Neural progenitor cell (in vitro differentiated cells): Measurements from ENCODE around the gene CDK17. TPM values are rescaled to one million over a fixed set of nuclear protein-coding genes. Genes with fewer than 3 reads are reported as not detected.
"Not testable (repeated sequence)": the region's sequence is repeated elsewhere in the genome, so short reads cannot be mapped to it uniquely, and the experiment has no call there.

Experiments
- DNase-seq: peaks from one replicate; pipeline ENCODE4 v3.0.0-alpha.2; 2016; ENCODE audit warnings: low spot score
- H2AFZ ChIP-seq: fragments of 200-600 bp; sonication (generic); replicated peaks from 2 replicates; pipeline ENCODE4 v1.6.1; 2016; ENCODE audit warnings: antibody characterized with exemption
- H3F3A ChIP-seq: fragments of 200-600 bp; sonication (generic); 2 replicates; pipeline ENCODE4 v1.6.1; 2016; ENCODE audit warnings: antibody characterized with exemption, low read depth
- H3K27ac ChIP-seq: fragments of 200-600 bp; sonication (generic); 2 replicates; pipeline ENCODE4 v1.5.1; 2016; ENCODE audit warnings: mild to moderate bottlenecking
- H3K27me3 ChIP-seq: fragments of 200-600 bp; sonication (generic); 2 replicates; pipeline ENCODE4 v1.6.1; 2016; ENCODE audit warnings: mild to moderate bottlenecking, moderate library complexity
- H3K36me3 ChIP-seq: fragments of 200-600 bp; sonication (generic); 2 replicates; pipeline ENCODE4 v1.5.1; 2016
- H3K4me1 ChIP-seq: fragments of 200-600 bp; sonication (generic); 2 replicates; pipeline ENCODE4 v1.6.1; 2016; ENCODE audit warnings: mixed run types
- H3K4me2 ChIP-seq: fragments of 200-600 bp; sonication (generic); 2 replicates; pipeline ENCODE4 v1.6.1; 2016
- H3K4me3 ChIP-seq: fragments of 200-600 bp; sonication (generic); 2 replicates; pipeline ENCODE4 v1.5.1; 2016
- H3K79me2 ChIP-seq: fragments of 200-600 bp; sonication (generic); 2 replicates; pipeline ENCODE4 v1.6.1; 2016; ENCODE audit warnings: low read depth
- H3K9ac ChIP-seq: fragments of 200-600 bp; sonication (generic); 2 replicates; pipeline ENCODE4 v1.6.1; 2016
- H3K9me3 ChIP-seq: fragments of 200-600 bp; sonication (generic); 2 replicates; pipeline ENCODE4 v1.5.1; 2016; ENCODE audit warnings: low read depth
- H4K20me1 ChIP-seq: fragments of 200-600 bp; sonication (generic); 2 replicates; pipeline ENCODE4 v1.6.1; 2016; ENCODE audit warnings: low read depth
- H3K27ac Mint-ChIP-seq: 3 replicates; pipeline ENCODE4 v1.8.0; 2021; ENCODE audit warnings: mixed read lengths
- H3K27me3 Mint-ChIP-seq: 2 replicates; pipeline ENCODE4 v1.8.0; 2022; ENCODE audit warnings: low read depth, mild to moderate bottlenecking, inconsistent platforms, moderate library complexity, mixed read lengths; ENCODE audit not compliant: insufficient read depth
- H3K36me3 Mint-ChIP-seq: 3 replicates; pipeline ENCODE4 v1.8.0; 2021; ENCODE audit warnings: mixed read lengths
- H3K4me1 Mint-ChIP-seq: 3 replicates; pipeline ENCODE4 v1.8.0; 2021; ENCODE audit warnings: mixed read lengths
- H3K4me3 Mint-ChIP-seq: 3 replicates; pipeline ENCODE4 v1.8.0; 2021; ENCODE audit warnings: mild to moderate bottlenecking, moderate library complexity, mixed read lengths
- H3K9me3 Mint-ChIP-seq: 3 replicates; pipeline ENCODE4 v1.8.0; 2020; ENCODE audit warnings: mixed read lengths
- EZH2 ChIP-seq: fragments of 200-600 bp; sonication (generic); IDR thresholded peaks from 2 replicates; pipeline ENCODE4 v1.6.1; 2017; ENCODE audit warnings: antibody characterized with exemption, mild to moderate bottlenecking, moderate library complexity
- EZH2phosphoT487 ChIP-seq: fragments of 200-600 bp; sonication (generic); IDR thresholded peaks from 2 replicates; pipeline ENCODE4 v1.6.1; 2017; ENCODE audit warnings: antibody characterized with exemption
- total RNA-seq: library from RNA; depleted of rRNA; stranded (reverse); fragments of >200 nt; gene quantifications from 2 replicates; pipeline ENCODE4 v1.2.3, GENCODE V29; 2015; ENCODE audit warnings: low replicate concordance
- TF ChIP-seq, protein P1 (sequence below): fragments of 200-600 bp; sonication (generic); IDR thresholded peaks from 2 replicates; pipeline ENCODE4 v1.5.1; 2017; ENCODE audit warnings: antibody characterized with exemption, mild to moderate bottlenecking

Gene CDK17
- total RNA-seq, 1 donor from 2014 or later: 61.2 TPM

DNA sequence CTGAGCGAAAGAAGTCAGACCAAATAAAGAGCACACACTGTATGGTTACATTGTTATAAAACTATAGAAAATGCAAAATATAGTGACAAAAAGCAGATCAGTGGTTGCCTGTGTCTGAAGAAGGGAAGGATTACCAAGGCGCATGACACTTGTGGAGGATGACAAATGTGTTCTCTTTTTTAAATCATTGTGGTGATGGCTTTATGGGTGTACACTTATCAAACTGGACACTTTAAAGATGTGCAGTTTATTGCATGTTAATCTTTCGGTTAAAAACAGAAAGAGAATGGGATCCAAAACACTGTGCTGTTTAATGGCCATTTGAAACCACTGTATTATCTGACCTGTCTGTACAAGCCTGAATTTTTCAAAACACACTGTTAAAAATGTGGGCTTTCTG, 8.8 kb upstream of the CDK17 start:
- H3K27me3 ChIP-seq: no peaks in the 10 kb centered on the region
- H3K27me3 Mint-ChIP-seq: peaks cover 4% of the 10 kb centered on the region
- H3K4me3 Mint-ChIP-seq: no peak overlapping the region
- H3K27ac Mint-ChIP-seq: no peak overlapping the region
- H3K9ac ChIP-seq: no peak overlapping the region
- H3K36me3 ChIP-seq: no peaks in the 10 kb centered on the region
- H3K4me1 ChIP-seq: peaks cover 7% of the 10 kb centered on the region
- no peaks in the 10 kb centered on the region for H3K9me3 ChIP-seq
- H3K9me3 Mint-ChIP-seq: no peaks in the 10 kb centered on the region
- no peak for DNase-seq
- H2AFZ ChIP-seq: no peak overlapping the region
- no peaks in the 10 kb centered on the region for H3K79me2 ChIP-seq
- no peak overlapping the region for H3K4me3 ChIP-seq
- no peak overlapping the region for H3K27ac ChIP-seq
- no peak for TF ChIP-seq EZH2
- TF ChIP-seq, protein P1, sequence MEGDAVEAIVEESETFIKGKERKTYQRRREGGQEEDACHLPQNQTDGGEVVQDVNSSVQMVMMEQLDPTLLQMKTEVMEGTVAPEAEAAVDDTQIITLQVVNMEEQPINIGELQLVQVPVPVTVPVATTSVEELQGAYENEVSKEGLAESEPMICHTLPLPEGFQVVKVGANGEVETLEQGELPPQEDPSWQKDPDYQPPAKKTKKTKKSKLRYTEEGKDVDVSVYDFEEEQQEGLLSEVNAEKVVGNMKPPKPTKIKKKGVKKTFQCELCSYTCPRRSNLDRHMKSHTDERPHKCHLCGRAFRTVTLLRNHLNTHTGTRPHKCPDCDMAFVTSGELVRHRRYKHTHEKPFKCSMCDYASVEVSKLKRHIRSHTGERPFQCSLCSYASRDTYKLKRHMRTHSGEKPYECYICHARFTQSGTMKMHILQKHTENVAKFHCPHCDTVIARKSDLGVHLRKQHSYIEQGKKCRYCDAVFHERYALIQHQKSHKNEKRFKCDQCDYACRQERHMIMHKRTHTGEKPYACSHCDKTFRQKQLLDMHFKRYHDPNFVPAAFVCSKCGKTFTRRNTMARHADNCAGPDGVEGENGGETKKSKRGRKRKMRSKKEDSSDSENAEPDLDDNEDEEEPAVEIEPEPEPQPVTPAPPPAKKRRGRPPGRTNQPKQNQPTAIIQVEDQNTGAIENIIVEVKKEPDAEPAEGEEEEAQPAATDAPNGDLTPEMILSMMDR: no peak
- TF ChIP-seq EZH2phosphoT487: no peak
- H3F3A ChIP-seq: no peaks in the 10 kb centered on the region
- H4K20me1 ChIP-seq: no peaks in the 10 kb centered on the region
- H3K4me2 ChIP-seq: no peak overlapping the region
- no peaks in the 10 kb centered on the region for H3K36me3 Mint-ChIP-seq
- peaks cover 4% of the 10 kb centered on the region for H3K4me1 Mint-ChIP-seq

DNA sequence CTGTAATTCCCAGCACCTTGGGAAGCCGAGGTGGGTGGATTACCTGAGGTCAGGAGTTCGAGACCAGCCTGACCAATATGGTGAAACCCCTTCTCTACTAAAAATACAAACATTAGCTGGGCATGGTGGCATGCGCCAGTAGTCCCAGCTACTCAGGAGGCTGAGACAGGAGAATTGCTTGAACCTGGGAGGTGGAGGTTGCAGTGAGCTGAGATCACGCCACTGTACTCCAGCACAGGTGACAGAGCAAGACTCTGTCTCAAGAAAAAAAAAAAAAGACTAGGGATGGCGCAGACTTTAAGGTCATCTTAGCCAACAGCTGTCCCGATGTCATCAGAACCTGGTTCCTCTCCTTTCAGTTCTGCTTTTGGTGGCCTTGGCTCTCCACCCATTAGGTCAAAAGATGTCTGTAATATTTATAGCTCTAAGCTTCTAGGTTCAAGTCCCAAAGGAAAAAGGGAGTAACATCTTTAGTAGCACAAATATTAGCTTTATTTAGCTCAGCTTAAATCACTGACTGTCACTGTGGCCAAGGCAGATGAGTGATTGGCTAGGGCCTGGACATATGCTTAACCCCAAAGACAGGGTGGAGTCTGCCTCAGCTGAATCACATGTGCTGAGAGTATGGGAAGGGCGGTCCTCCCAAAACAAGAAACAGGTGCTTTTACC, 7.3 kb upstream of the CDK17 start:
- not testable (repeated sequence) for H3K4me3 ChIP-seq, H3K27ac ChIP-seq, H4K20me1 ChIP-seq, H3K4me3 Mint-ChIP-seq, H2AFZ ChIP-seq, H3K27ac Mint-ChIP-seq, H3K27me3 Mint-ChIP-seq, H3K9me3 ChIP-seq, H3K79me2 ChIP-seq, H3K36me3 ChIP-seq, H3F3A ChIP-seq, H3K9me3 Mint-ChIP-seq, DNase-seq, H3K36me3 Mint-ChIP-seq, H3K9ac ChIP-seq, H3K27me3 ChIP-seq, H3K4me2 ChIP-seq, H3K4me1 ChIP-seq, H3K4me1 Mint-ChIP-seq

DNA sequence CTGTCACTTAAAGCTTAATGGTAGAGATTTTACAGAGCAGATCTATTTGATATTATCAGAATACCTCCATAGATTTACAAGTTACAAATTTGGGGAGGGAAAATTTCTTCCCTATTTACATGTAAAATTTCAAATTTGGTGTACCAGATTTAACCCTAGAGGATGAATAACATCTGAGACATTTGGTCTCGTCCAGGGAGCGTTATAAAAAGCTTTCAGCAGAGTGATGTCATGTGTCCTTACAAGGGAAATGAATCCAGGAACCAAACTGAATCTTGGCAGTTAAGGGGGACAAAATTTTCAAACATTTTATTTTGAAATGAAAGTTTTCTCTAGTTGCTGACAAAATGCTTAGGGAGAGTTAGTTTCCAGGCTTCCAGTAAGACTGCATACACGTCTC, 4.5 kb upstream of the CDK17 start:
- no peak overlapping the region for H3K9ac ChIP-seq
- no peak overlapping the region for H2AFZ ChIP-seq
- no peak for DNase-seq
- H3K4me3 ChIP-seq: no peak overlapping the region
- no peaks in the 10 kb centered on the region for H3K9me3 ChIP-seq
- no peaks in the 10 kb centered on the region for H3K27me3 ChIP-seq
- Mint-ChIP-seq H3K9me3 (no peaks in the 10 kb centered on the region), H3K4me1 (peaks cover 18% of the 10 kb centered on the region), H3K27ac (no peak overlapping the region), H3K27me3 (peaks cover 4% of the 10 kb centered on the region), H3K4me3 (no peak overlapping the region), H3K36me3 (no peaks in the 10 kb centered on the region)
- peaks cover 10% of the 10 kb centered on the region for H3K4me1 ChIP-seq
- H4K20me1 ChIP-seq: no peaks in the 10 kb centered on the region
- H3K4me2 ChIP-seq: no peak overlapping the region
- H3K36me3 ChIP-seq: no peaks in the 10 kb centered on the region
- TF ChIP-seq, protein P1: no peak
- TF ChIP-seq EZH2phosphoT487: no peak
- no peak for TF ChIP-seq EZH2
- H3K27ac ChIP-seq: no peak overlapping the region
- peaks cover 2% of the 10 kb centered on the region for H3K79me2 ChIP-seq
- H3F3A ChIP-seq: peaks cover 17% of the 10 kb centered on the region

DNA sequence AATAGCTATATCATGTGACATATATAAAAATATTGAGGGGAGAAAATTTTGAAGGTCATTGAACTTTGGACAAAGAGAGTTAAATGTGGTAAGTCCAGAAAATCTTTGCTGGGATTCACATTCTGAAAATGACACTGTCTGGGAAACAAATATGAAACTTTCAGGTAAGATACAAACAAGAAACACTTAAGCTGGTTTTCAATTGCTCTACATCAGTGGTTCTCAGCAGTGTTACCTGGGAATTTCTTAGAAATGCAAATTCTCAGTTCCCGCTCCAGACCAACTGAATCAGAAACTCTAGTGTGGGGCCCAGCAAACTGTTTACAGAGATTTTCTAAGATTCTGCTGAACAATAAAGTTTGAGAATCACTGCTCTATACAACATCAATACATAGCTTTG, 3.6 kb upstream of the CDK17 start:
- H3K79me2 ChIP-seq: peaks cover 10% of the 10 kb centered on the region
- no peak for DNase-seq

DNA sequence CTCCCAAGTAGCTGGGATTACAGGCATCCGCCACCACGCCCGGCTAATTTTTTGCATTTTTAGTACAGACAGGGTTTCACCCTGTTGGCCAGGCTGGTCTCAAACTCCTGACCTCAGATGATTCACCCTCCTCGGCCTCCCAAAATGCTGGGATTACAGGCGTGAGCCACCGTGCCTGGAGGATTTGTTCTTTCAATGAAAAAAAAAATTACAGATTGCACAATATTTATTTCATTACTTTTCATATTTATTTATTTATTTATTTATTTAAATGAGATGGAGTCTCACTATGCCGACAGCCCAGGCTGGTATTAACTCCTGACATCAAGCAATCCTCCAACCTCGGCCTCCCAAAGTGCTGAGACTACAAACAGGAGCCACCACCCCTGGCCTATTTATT, 2.3 kb upstream of the CDK17 start:
- H3K36me3 Mint-ChIP-seq, H3K4me3 ChIP-seq, H3K36me3 ChIP-seq, H3K9me3 ChIP-seq, H2AFZ ChIP-seq, H3K27me3 ChIP-seq, H3K27me3 Mint-ChIP-seq, DNase-seq, H3K9ac ChIP-seq, H3K4me3 Mint-ChIP-seq, H3K27ac Mint-ChIP-seq, H3K9me3 Mint-ChIP-seq, H3K4me2 ChIP-seq, H3K27ac ChIP-seq: not testable (repeated sequence)
- H3K4me1 Mint-ChIP-seq: peaks cover 28% of the 10 kb centered on the region
- Histone ChIP-seq H3K79me2 (peaks cover 24% of the 10 kb centered on the region), H3F3A (peaks cover 30% of the 10 kb centered on the region), H3K4me1 (peaks cover 23% of the 10 kb centered on the region), H4K20me1 (peaks cover 21% of the 10 kb centered on the region)

More for the DNA sequence above, 3.6 kb upstream of the CDK17 start:
- Histone ChIP-seq H3K4me1 (peaks cover 10% of the 10 kb centered on the region), H3K4me2 (no peak overlapping the region), H3K9ac (no peak overlapping the region), H3K27me3 (no peaks in the 10 kb centered on the region), H3K36me3 (no peaks in the 10 kb centered on the region), H3K27ac (no peak overlapping the region), H4K20me1 (peaks cover 8% of the 10 kb centered on the region), H3F3A (peaks cover 26% of the 10 kb centered on the region), H3K9me3 (no peaks in the 10 kb centered on the region), H2AFZ (no peak overlapping the region), H3K4me3 (no peak overlapping the region)
- Mint-ChIP-seq H3K4me3 (no peak overlapping the region), H3K27me3 (peaks cover 4% of the 10 kb centered on the region), H3K9me3 (no peaks in the 10 kb centered on the region), H3K27ac (no peak overlapping the region), H3K36me3 (no peaks in the 10 kb centered on the region), H3K4me1 (peaks cover 18% of the 10 kb centered on the region)
- TF ChIP-seq EZH2: no peak
- TF ChIP-seq, protein P1: no peak
- TF ChIP-seq EZH2phosphoT487: no peak
